HepG2 (cell line): ENCODE measurements around the gene GLYR1. TPM values are rescaled to one million over a fixed set of nuclear protein-coding genes. Genes with fewer than 3 reads are reported as not detected.

Experiments used
- ATAC-seq: fragments of 200-7000 bp; cut with Tn5 transposase; 3 replicates; pipeline ENCODE4 v1.9.1; 2020; ENCODE audit warnings: mild to moderate bottlenecking, moderate library complexity
- BruUV-seq: library from RNA; stranded (reverse); fragments of 400-500 nt; replicated peaks from 2 replicates; lab custom pipeline; 2021; lab: Mats Ljungman, UMichigan
- CTCF ChIA-PET: fragments of 300-600 bp; formaldehyde crosslinking; extraction: SDS; loops from one replicate; lab custom pipeline; 2021; ENCODE audit warnings: low total read pairs, inconsistent platforms, low intra/inter-chr PET ratio; lab: Yijun Ruan, JAX
- POLR2A ChIA-PET: fragments of 350-600 bp; sonication (Branson Sonifier 250); formaldehyde crosslinking; loops from one replicate; lab custom pipeline; 2020; ENCODE audit warnings: antibody characterized with exemption, inconsistent platforms; lab: Yijun Ruan, JAX
- DNase-seq: peaks from one replicate; pipeline ENCODE4 v3.0.0-alpha.2; 2015; ENCODE audit warnings: low spot score
- FAIRE-seq: peaks from 3 replicates; lab custom pipeline; 2011; peaks lifted over from hg19 to GRCh38; lab: Jason Lieb, UNC
- H2AFZ ChIP-seq: one replicate; pipeline ENCODE4 v1.6.1; 2011; ENCODE audit warnings: low read length, inconsistent platforms
- H3K27ac ChIP-seq: fragments of 300-600 bp; 3 replicates; pipeline ENCODE4 v1.8.0; 2011; ENCODE audit warnings: mixed run types, mild to moderate bottlenecking, mixed read lengths, low read length, inconsistent platforms; ENCODE audit not compliant: insufficient read depth; ENCODE audit errors: extremely low read length
- H3K27me3 ChIP-seq, 2 experiments: fragments of 200-600 bp in 1 of 2; 2 replicates in 1 of 2; 3 replicates in 1 of 2; pipeline versions ENCODE4 v1.6.0 to v1.8.0; 2011; ENCODE audit warnings: low read length in 2 of 2, mild to moderate bottlenecking in 2 of 2, moderate library complexity in 2 of 2, inconsistent platforms in 1 of 2; ENCODE audit not compliant: insufficient read depth in 2 of 2, control insufficient read depth in 1 of 2
- H3K36me3 ChIP-seq, 2 experiments: fragments of 200-600 bp in 1 of 2; replicated peaks in 1 of 2; 2 replicates in 1 of 2; 3 replicates in 1 of 2; pipeline versions ENCODE4 v1.5.1 to v1.8.0; 2011; ENCODE audit warnings: low read length in 2 of 2, inconsistent platforms in 1 of 2; ENCODE audit not compliant: insufficient read depth in 2 of 2, control insufficient read depth in 1 of 2
- H3K4me1 ChIP-seq: 2 replicates; pipeline ENCODE4 v1.5.1; 2012; ENCODE audit warnings: low read length, inconsistent platforms; ENCODE audit not compliant: insufficient read depth
- H3K4me2 ChIP-seq: 2 replicates; pipeline ENCODE4 v1.6.0; 2011; ENCODE audit warnings: low read depth, low read length, inconsistent platforms
- H3K4me3 ChIP-seq, 3 experiments: fragments of 200-600 bp in 1 of 3; sonication (generic), shearing (Covaris generic) in 1 of 3; replicated peaks in 1 of 3; 2 replicates each; pipeline ENCODE4 v1.5.1; 2011 to 2016; ENCODE audit warnings: low read length in 3 of 3, inconsistent platforms in 2 of 3, low read depth in 2 of 3, mild to moderate bottlenecking in 2 of 3, control low read depth in 1 of 3, mixed read lengths in 1 of 3; ENCODE audit not compliant: insufficient read depth in 1 of 3
- H3K79me2 ChIP-seq: one replicate; pipeline ENCODE4 v1.6.1; 2011; ENCODE audit warnings: low read length, inconsistent platforms; ENCODE audit not compliant: insufficient read depth
- H3K9ac ChIP-seq: 2 replicates; pipeline ENCODE4 v1.6.0; 2011; ENCODE audit warnings: mild to moderate bottlenecking, low read depth, low read length, inconsistent platforms; ENCODE audit not compliant: insufficient read depth
- H3K9me3 ChIP-seq: 2 replicates; pipeline ENCODE4 v1.5.1; 2012; ENCODE audit warnings: mild to moderate bottlenecking, low read length
- H4K20me1 ChIP-seq: 2 replicates; pipeline ENCODE4 v1.6.0; 2011; ENCODE audit warnings: inconsistent platforms, mild to moderate bottlenecking, low read length, moderate library complexity; ENCODE audit not compliant: insufficient read depth
- AHR ChIP-seq: IDR thresholded peaks from 2 replicates; pipeline ENCODE4 v1.6.1; 2018; ENCODE audit warnings: missing genetic modification reagents, missing compliant biosample characterization
- IRX3 ChIP-seq: sonication (generic); formaldehyde crosslinking; IDR thresholded peaks from 2 replicates; pipeline ENCODE4 v1.8.1; 2023; ENCODE audit warnings: mild to moderate bottlenecking, low read depth, missing genetic modification reagents, borderline replicate concordance
- KDM1A ChIP-seq: IDR thresholded peaks from 2 replicates; pipeline ENCODE4 v1.6.1; 2016; ENCODE audit warnings: missing compliant biosample characterization
- REL ChIP-seq: sonication (generic); formaldehyde crosslinking; conservative IDR thresholded peaks from 2 replicates; pipeline ENCODE4 v1.8.0; 2022; ENCODE audit warnings: mild to moderate bottlenecking, missing genetic modification reagents, moderate library complexity
- ZFYVE20 ChIP-seq: sonication (generic); formaldehyde crosslinking; IDR thresholded peaks from 2 replicates; pipeline ENCODE4 v1.8.0; 2023; ENCODE audit warnings: low read depth, mild to moderate bottlenecking, moderate library complexity, missing genetic modification reagents, borderline replicate concordance
- ZNF816 ChIP-seq: sonication (generic); formaldehyde crosslinking; IDR thresholded peaks from 2 replicates; pipeline ENCODE4 v1.8.0; 2022; ENCODE audit warnings: missing genetic modification reagents, mild to moderate bottlenecking, borderline replicate concordance
- WGBS: methylation state at CpG from one replicate; pipeline ENCODE4 v1.1.6; 2017; ENCODE audit warnings: low lambda C conversion rate; 5-methylcytosine and 5-hydroxymethylcytosine counted together
- in situ Hi-C: cut with HindIII; loops from 2 replicates; pipeline ENCODE4 v1.10.0; 2017; ENCODE audit warnings: low pct_unique_long_range_greater_than_20kb; ENCODE audit not compliant: extremely low pct_ligation_motif_present
- intact Hi-C: fragments of 100-400 bp; cut with micrococcal nuclease; formaldehyde crosslinking; loops from one replicate; pipeline ENCODE4 v1.10.0; 2022; ENCODE audit not compliant: unreplicated experiment
- polyA plus RNA-seq, 8 experiments: library from polyadenylated mRNA; depleted of rRNA in 3 of 8; stranded (reverse) in 7 of 8; unstranded in 1 of 8; fragments of >200 nt; fragmentation: Illumina TruSeq in 4 of 8; extraction: Trizol in 4 of 8; gene quantifications; 2 replicates each; pipeline versions ENCODE4 v1.2.1 to v1.2.3, GENCODE V29; 2011 to 2016; ENCODE audit warnings: low read depth in 4 of 8, missing spikeins in 1 of 8, mixed read lengths in 1 of 8; ENCODE audit not compliant: insufficient read depth in 1 of 8
- total RNA-seq, 5 experiments: library from RNA; depleted of rRNA; stranded (reverse); fragments of >200 nt; fragmentation: Illumina TruSeq; extraction: Trizol; gene quantifications; 2 replicates each; pipeline ENCODE4 v1.2.3, GENCODE V29; 2016; ENCODE audit warnings: low read depth in 1 of 5
- TF ChIP-seq, protein P1 (sequence below): sonication (generic); formaldehyde crosslinking; IDR thresholded peaks from 2 replicates; pipeline ENCODE4 v1.5.0; 2020; ENCODE audit warnings: mild to moderate bottlenecking, missing genetic modification reagents, borderline replicate concordance
- TF ChIP-seq, protein P2 (sequence below): sonication (generic); formaldehyde crosslinking; IDR thresholded peaks from 2 replicates; pipeline ENCODE4 v1.5.1; 2020; ENCODE audit warnings: missing genetic modification reagents, mild to moderate bottlenecking, borderline replicate concordance
- TF ChIP-seq, protein P3 (sequence below): sonication (generic); formaldehyde crosslinking; conservative IDR thresholded peaks from 2 replicates; pipeline ENCODE4 v1.4.0; 2020; ENCODE audit warnings: missing genetic modification reagents
- TF ChIP-seq, protein P4 (sequence below): sonication (generic); formaldehyde crosslinking; IDR thresholded peaks from 2 replicates; pipeline ENCODE4 v1.4.0; 2020; ENCODE audit warnings: mild to moderate bottlenecking, missing genetic modification reagents

The GLYR1 gene
- total and polyA plus RNA-seq, 2 of the 13 experiments (the other 11 are each of a cell fraction or from before 2014, with no cell fraction given), result 28.3 to 48.7 TPM

DNA sequence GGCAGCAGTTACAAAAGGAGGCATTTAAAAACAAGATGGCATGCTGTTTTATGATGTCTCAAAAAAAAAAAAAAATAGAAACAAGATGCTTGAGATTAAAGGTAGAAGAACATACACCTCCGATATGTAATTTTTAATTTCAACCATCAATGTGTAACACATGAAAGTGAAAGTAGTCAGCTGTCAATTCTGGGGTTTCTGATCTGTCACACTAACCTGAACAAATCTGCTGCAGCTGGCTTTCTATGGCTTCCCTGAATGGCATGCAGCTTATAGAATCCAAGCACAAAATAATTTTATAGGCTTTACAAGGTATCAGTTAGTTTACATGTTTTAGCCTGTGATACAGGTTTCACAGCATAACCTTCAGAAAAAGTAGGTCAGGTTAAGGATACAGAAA lies 13.5 kb downstream of the GLYR1 start:
- in situ Hi-C loops (no loop called here), intact Hi-C loops (no loop called here)
- ChIA-PET CTCF (no interaction called here), POLR2A (no interaction called here)
- H4K20me1 ChIP-seq, result no peaks in the 10 kb centered on the region
- WGBS, result 100% methylated on average over 1 of the region's 1 CpG
- H3K4me1 ChIP-seq, result no peaks in the 10 kb centered on the region
- no peak overlapping the region for H3K27ac ChIP-seq
- peaks cover 26 to 81% of the 10 kb centered on the region in 2 experiments for H3K36me3 ChIP-seq
- no peaks in the 10 kb centered on the region for H3K27me3 ChIP-seq
- H2AFZ ChIP-seq, result no peak overlapping the region
- H3K9ac ChIP-seq, result no peak overlapping the region
- FAIRE-seq, result no peak
- no TSS peak for BruUV-seq
- no peak overlapping the region for H3K4me2 ChIP-seq
- DNase-seq, result no peak
- no peak for ATAC-seq
- H3K79me2 ChIP-seq, result peaks cover 8% of the 10 kb centered on the region
- H3K9me3 ChIP-seq, result no peaks in the 10 kb centered on the region
- TF ChIP-seq, protein P1, sequence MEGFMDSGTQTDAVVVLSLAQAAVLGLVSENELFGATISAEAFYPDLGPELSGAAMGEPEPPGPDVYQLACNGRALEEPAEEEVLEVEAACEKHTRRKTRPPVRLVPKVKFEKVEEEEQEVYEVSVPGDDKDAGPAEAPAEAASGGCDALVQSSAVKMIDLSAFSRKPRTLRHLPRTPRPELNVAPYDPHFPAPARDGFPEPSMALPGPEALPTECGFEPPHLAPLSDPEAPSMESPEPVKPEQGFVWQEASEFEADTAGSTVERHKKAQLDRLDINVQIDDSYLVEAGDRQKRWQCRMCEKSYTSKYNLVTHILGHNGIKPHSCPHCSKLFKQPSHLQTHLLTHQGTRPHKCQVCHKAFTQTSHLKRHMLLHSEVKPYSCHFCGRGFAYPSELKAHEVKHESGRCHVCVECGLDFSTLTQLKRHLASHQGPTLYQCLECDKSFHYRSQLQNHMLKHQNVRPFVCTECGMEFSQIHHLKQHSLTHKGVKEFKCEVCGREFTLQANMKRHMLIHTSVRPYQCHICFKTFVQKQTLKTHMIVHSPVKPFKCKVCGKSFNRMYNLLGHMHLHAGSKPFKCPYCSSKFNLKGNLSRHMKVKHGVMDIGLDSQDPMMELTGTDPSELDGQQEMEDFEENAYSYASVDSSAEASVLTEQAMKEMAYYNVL (CRISPR knock-in tag), result no peak
- TF ChIP-seq AHR (CRISPR knock-in tag), result no peak
- TF ChIP-seq, protein P2, sequence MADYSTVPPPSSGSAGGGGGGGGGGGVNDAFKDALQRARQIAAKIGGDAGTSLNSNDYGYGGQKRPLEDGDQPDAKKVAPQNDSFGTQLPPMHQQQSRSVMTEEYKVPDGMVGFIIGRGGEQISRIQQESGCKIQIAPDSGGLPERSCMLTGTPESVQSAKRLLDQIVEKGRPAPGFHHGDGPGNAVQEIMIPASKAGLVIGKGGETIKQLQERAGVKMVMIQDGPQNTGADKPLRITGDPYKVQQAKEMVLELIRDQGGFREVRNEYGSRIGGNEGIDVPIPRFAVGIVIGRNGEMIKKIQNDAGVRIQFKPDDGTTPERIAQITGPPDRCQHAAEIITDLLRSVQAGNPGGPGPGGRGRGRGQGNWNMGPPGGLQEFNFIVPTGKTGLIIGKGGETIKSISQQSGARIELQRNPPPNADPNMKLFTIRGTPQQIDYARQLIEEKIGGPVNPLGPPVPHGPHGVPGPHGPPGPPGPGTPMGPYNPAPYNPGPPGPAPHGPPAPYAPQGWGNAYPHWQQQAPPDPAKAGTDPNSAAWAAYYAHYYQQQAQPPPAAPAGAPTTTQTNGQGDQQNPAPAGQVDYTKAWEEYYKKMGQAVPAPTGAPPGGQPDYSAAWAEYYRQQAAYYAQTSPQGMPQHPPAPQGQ (CRISPR knock-in tag), result no peak
- no peak for TF ChIP-seq ZNF816 (CRISPR knock-in tag)
- TF ChIP-seq, protein P3, sequence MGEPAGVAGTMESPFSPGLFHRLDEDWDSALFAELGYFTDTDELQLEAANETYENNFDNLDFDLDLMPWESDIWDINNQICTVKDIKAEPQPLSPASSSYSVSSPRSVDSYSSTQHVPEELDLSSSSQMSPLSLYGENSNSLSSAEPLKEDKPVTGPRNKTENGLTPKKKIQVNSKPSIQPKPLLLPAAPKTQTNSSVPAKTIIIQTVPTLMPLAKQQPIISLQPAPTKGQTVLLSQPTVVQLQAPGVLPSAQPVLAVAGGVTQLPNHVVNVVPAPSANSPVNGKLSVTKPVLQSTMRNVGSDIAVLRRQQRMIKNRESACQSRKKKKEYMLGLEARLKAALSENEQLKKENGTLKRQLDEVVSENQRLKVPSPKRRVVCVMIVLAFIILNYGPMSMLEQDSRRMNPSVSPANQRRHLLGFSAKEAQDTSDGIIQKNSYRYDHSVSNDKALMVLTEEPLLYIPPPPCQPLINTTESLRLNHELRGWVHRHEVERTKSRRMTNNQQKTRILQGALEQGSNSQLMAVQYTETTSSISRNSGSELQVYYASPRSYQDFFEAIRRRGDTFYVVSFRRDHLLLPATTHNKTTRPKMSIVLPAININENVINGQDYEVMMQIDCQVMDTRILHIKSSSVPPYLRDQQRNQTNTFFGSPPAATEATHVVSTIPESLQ, result no peak
- no peak for TF ChIP-seq KDM1A (CRISPR knock-in tag)
- no peak for TF ChIP-seq ZFYVE20 (CRISPR knock-in tag)
- no peak for TF ChIP-seq IRX3
- TF ChIP-seq, protein P4, sequence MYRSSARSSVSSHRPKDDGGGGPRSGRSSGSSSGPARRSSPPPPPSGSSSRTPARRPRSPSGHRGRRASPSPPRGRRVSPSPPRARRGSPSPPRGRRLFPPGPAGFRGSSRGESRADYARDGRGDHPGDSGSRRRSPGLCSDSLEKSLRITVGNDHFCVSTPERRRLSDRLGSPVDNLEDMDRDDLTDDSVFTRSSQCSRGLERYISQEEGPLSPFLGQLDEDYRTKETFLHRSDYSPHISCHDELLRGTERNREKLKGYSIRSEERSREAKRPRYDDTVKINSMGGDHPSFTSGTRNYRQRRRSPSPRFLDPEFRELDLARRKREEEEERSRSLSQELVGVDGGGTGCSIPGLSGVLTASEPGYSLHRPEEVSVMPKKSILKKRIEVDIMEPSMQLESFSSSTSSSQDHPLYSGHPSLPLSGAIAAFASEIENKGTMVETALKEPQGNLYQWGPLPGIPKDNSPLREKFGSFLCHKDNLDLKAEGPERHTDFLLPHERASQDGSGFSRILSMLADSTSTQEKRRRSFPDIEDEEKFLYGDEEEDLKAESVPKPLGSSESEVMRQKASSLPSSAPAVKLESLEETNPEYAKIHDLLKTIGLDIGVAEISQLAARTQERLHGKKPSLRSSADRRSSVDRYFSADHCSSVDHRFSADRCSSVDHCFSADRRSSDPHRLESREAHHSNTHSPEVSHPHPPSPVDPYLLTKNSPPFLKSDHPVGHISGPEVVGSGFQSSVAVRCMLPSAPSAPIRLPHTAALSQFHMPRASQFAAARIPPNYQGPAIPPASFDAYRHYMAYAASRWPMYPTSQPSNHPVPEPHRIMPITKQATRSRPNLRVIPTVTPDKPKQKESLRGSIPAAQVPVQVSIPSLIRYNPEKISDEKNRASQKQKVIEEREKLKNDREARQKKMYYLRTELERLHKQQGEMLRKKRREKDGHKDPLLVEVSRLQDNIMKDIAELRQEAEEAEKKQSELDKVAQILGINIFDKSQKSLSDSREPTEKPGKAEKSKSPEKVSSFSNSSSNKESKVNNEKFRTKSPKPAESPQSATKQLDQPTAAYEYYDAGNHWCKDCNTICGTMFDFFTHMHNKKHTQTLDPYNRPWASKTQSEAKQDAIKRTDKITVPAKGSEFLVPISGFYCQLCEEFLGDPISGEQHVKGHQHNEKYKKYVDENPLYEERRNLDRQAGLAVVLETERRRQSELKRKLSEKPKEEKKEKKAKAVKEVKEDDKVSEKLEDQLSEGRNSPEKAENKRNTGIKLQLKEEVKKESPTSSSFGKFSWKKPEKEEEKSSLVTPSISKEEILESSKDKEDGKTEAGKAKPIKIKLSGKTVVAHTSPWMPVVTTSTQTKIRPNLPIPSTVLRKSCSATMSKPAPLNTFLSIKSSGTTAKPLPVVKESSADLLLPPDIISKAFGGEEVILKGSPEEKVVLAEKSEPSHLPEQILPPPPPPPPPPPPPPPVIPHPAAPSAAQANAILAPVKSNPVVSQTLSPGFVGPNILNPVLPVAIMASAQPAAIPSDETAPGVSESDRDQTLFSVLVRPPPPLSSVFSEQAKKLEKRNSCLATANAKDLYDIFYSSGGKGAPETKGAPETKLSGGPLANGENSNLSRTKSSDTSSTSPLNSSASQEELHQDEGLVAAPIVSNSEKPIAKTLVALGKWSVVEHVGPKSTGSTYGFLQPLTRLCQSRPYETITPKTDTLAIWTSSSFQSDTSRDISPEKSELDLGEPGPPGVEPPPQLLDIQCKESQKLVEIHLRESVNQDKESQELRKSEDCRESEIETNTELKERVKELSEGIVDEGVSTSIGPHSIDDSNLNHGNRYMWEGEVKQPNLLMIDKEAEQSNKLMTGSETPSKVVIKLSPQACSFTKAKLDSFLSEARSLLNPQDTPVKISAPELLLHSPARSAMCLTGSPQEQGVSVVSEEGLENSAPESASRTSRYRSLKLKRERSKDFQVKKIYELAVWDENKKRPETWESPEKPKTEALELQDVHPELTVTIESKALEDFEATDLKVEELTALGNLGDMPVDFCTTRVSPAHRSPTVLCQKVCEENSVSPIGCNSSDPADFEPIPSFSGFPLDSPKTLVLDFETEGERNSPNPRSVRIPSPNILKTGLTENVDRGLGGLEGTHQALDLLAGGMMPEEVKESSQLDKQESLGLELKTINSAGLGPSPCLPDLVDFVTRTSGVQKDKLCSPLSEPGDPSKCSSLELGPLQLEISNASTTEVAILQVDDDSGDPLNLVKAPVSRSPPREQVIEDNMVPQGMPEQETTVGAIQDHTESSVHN (CRISPR knock-in tag), result no peak
- TF ChIP-seq REL, result no peak
- no peak overlapping the region for H3K4me3 ChIP-seq
